Peyer's patch (tissue), 4 donors: ENCODE data around the gene MOB3B.

ENCODE experiments used
- POLR2A ChIP-seq, 2 donors: fragments of 450-650 bp; IDR thresholded peaks; one replicate each; pipeline ENCODE4 v1.5.1; 2017; ENCODE audit warnings: antibody characterized with exemption in 2 of 2, mild to moderate bottlenecking in 2 of 2, moderate library complexity in 2 of 2
- TF ChIP-seq, protein P1 (sequence below), 6 experiments: fragments of 450-650 bp in 4 of 6; fragments of 200-600 bp in 2 of 6; sonication (generic) in 1 of 6; IDR thresholded peaks; one replicate each; pipeline ENCODE4 v1.5.1; 2017 to 2019; ENCODE audit warnings: antibody characterized with exemption in 6 of 6, mild to moderate bottlenecking in 3 of 6, moderate library complexity in 1 of 6

DNA sequence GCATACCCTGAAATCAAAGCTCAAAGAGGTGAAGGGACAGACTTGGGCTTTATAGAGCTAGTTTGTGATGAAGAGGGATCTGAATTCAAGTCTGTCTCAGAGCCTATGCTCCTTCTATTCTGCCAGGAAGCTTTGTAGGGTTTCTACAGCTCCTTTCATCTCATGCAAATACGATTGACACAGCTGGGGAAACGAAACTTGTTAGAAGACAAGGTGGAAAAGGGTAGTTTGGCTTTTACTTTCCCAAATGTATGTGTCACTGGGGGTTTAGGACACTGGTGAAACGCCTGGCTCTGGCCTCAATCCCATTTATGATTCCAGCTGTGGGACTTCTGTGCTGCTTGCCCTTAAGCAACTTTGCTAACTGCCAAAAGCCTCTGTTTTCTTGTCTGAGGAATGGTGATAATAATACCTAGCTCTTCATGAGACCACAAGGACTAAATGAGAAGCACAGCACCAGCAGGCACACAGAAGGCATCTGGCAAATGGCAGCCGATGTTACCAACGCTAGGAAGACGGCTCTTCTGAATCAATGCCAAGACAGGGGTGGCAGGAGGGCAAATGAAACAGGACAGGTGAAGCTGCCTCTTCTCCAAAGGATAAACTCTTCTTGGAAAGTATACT is 162.3 kb downstream of the MOB3B start:
- TF ChIP-seq, protein P1, sequence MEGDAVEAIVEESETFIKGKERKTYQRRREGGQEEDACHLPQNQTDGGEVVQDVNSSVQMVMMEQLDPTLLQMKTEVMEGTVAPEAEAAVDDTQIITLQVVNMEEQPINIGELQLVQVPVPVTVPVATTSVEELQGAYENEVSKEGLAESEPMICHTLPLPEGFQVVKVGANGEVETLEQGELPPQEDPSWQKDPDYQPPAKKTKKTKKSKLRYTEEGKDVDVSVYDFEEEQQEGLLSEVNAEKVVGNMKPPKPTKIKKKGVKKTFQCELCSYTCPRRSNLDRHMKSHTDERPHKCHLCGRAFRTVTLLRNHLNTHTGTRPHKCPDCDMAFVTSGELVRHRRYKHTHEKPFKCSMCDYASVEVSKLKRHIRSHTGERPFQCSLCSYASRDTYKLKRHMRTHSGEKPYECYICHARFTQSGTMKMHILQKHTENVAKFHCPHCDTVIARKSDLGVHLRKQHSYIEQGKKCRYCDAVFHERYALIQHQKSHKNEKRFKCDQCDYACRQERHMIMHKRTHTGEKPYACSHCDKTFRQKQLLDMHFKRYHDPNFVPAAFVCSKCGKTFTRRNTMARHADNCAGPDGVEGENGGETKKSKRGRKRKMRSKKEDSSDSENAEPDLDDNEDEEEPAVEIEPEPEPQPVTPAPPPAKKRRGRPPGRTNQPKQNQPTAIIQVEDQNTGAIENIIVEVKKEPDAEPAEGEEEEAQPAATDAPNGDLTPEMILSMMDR (IDR thresholded peaks at IDR 0.05) = no peak
- TF ChIP-seq POLR2A (IDR thresholded peaks at IDR 0.05) = no peak
